ENCODE data around the gene KCNT2.

GRCh38 chr1:196464480-196464941 lies 143.7 kb downstream of the KCNT2 start:
- TF ChIP-seq SP1 (IDR thresholded peaks at IDR 0.05) (no peak), BHLHE40 (IDR thresholded peaks at IDR 0.05; ENCODE audit: borderline replicate concordance) (no peak), FOXA1 (IDR thresholded peaks at IDR 0.05) (no peak), ELF4 (IDR thresholded peaks at IDR 0.05) (no peak), L3MBTL2 (conservative IDR thresholded peaks at IDR 0.05) (no peak)

All from HEK293T (cell line).